Measurements from ENCODE around the gene MAGEC2. TPM values are rescaled to one million over a fixed set of nuclear protein-coding genes. Genes with fewer than 3 reads are reported as not detected.

MAGEC2 gene
- total and polyA plus RNA-seq, 2 donors (not counting 1 experiment from before 2014, with no cell fraction given) = not detected

GRCh38 chrX:142250502-142250901, 45.4 kb upstream of the MAGEC2 start:
- Mint-ChIP-seq H3K27me3 (no peaks in the 10 kb centered on the region), H3K4me1 (no peaks in the 10 kb centered on the region), H3K27ac (no peak overlapping the region), H3K4me3 (no peak overlapping the region), H3K9me3 (ENCODE audit: insufficient read depth) (no peaks in the 10 kb centered on the region)
- H3K4me3 ChIP-seq (ENCODE audit: control extremely low read depth in 1 of 5, extremely low read depth in 1 of 5, insufficient read depth in 1 of 5, low read depth in 2 of 5, low read length in 4 of 5) = no peak overlapping the region
- no peak overlapping the region for H3K27ac ChIP-seq (ENCODE audit: low read length in 2 of 2)
- TF ChIP-seq CTCF (IDR thresholded peaks at IDR 0.05) (no peak), EZH2 (IDR thresholded peaks at IDR 0.05; ENCODE audit: borderline replicate concordance, insufficient read depth, low read depth, low read length, poor library complexity, severe bottlenecking) (no peak)
- H2AFZ ChIP-seq (ENCODE audit: insufficient read depth, low read depth, low read length, poor library complexity, severe bottlenecking) = no peak overlapping the region
- ATAC-seq (ENCODE audit: low read depth) (no peak), DNase-seq (no peak)
- no peaks in the 10 kb centered on the region for H3K27me3 ChIP-seq (replicated peaks in 1 of 4; ENCODE audit: control extremely low read depth in 1 of 4, control insufficient read depth in 3 of 4, insufficient read depth in 4 of 4, low read length in 3 of 4)
- 74% methylated on average over 3 of the region's 4 CpGs for WGBS (ENCODE audit: insufficient coverage)
- POLR2A ChIA-PET = no interaction called here
- H3K4me1 ChIP-seq (ENCODE audit: control insufficient read depth in 2 of 2, insufficient read depth in 2 of 2, low read length in 2 of 2) = no peaks in the 10 kb centered on the region
- H3K79me2 ChIP-seq (ENCODE audit: control insufficient read depth, insufficient read depth, low read length) = no peaks in the 10 kb centered on the region
- H3K9me3 ChIP-seq (ENCODE audit: control extremely low read depth in 1 of 3, control insufficient read depth in 2 of 3, insufficient read depth in 1 of 3, low read length in 2 of 3) = peaks cover 0 to 4% (median 0%) of the 10 kb centered on the region in 3 donors
- no peak overlapping the region for H3K4me2 ChIP-seq (replicated peaks; ENCODE audit: low read depth, low read length, poor library complexity, severe bottlenecking)
- H4K20me1 ChIP-seq (ENCODE audit: control insufficient read depth, insufficient read depth, low read length, poor library complexity, severe bottlenecking) = no peaks in the 10 kb centered on the region
- H3K36me3 ChIP-seq (replicated peaks in 1 of 2; ENCODE audit: control extremely low read depth in 1 of 2, control insufficient read depth in 1 of 2, extremely low read depth in 1 of 2, insufficient read depth in 2 of 2, low read length in 1 of 2) = no peaks in the 10 kb centered on the region
- no peak overlapping the region for H3K9ac ChIP-seq (ENCODE audit: low read length)
- intact Hi-C loops (cut with micrococcal nuclease) = no loop called here
- CTCF ChIA-PET = no interaction called here

GRCh38 chrX:142249721-142250120, 44.6 kb upstream of the MAGEC2 start:
- Mint-ChIP-seq H3K27me3 (no peaks in the 10 kb centered on the region), H3K9me3 (ENCODE audit: insufficient read depth) (no peaks in the 10 kb centered on the region), H3K27ac (no peak overlapping the region), H3K4me1 (no peaks in the 10 kb centered on the region), H3K4me3 (no peak overlapping the region)
- H3K9me3 ChIP-seq (ENCODE audit: control extremely low read depth in 1 of 3, control insufficient read depth in 2 of 3, insufficient read depth in 1 of 3, low read length in 2 of 3) = peaks cover 0 to 8% (median 0%) of the 10 kb centered on the region in 3 donors
- intact Hi-C loops (cut with micrococcal nuclease) = no loop called here
- 88% methylated on average over 2 of the region's 5 CpGs for WGBS (ENCODE audit: insufficient coverage)
- no peak for TF ChIP-seq EZH2 (IDR thresholded peaks at IDR 0.05; ENCODE audit: borderline replicate concordance, insufficient read depth, low read depth, low read length, poor library complexity, severe bottlenecking)
- no peak for TF ChIP-seq CTCF (IDR thresholded peaks at IDR 0.05)
- no peak overlapping the region for H3K4me3 ChIP-seq (ENCODE audit: control extremely low read depth in 1 of 5, extremely low read depth in 1 of 5, insufficient read depth in 1 of 5, low read depth in 2 of 5, low read length in 4 of 5)
- no peak overlapping the region for H3K9ac ChIP-seq (ENCODE audit: low read length)
- no peak overlapping the region for H3K27ac ChIP-seq (ENCODE audit: low read length in 2 of 2)
- H2AFZ ChIP-seq (ENCODE audit: insufficient read depth, low read depth, low read length, poor library complexity, severe bottlenecking) = no peak overlapping the region
- DNase-seq (no peak), ATAC-seq (ENCODE audit: low read depth) (no peak)
- POLR2A ChIA-PET = no interaction called here
- H3K4me1 ChIP-seq (ENCODE audit: control insufficient read depth in 2 of 2, insufficient read depth in 2 of 2, low read length in 2 of 2) = no peaks in the 10 kb centered on the region
- H3K4me2 ChIP-seq (replicated peaks; ENCODE audit: low read depth, low read length, poor library complexity, severe bottlenecking) = no peak overlapping the region
- no peaks in the 10 kb centered on the region for H3K79me2 ChIP-seq (ENCODE audit: control insufficient read depth, insufficient read depth, low read length)
- no peaks in the 10 kb centered on the region for H4K20me1 ChIP-seq (ENCODE audit: control insufficient read depth, insufficient read depth, low read length, poor library complexity, severe bottlenecking)
- no peaks in the 10 kb centered on the region for H3K27me3 ChIP-seq (replicated peaks in 1 of 4; ENCODE audit: control extremely low read depth in 1 of 4, control insufficient read depth in 3 of 4, insufficient read depth in 4 of 4, low read length in 3 of 4)
- no peaks in the 10 kb centered on the region for H3K36me3 ChIP-seq (replicated peaks in 1 of 2; ENCODE audit: control extremely low read depth in 1 of 2, control insufficient read depth in 1 of 2, extremely low read depth in 1 of 2, insufficient read depth in 2 of 2, low read length in 1 of 2)
- CTCF ChIA-PET = no interaction called here
